HG03378 (cell line): ENCODE results near the gene WNT3A.

Experiments
- ATAC-seq: cut with Tn5 transposase; IDR thresholded peaks from one replicate; pipeline ENCODE4 v1.9.1; 2021; ENCODE audit warnings: mild to moderate bottlenecking, moderate library complexity; ENCODE audit not compliant: unreplicated experiment

Gene WNT3A

DNA sequence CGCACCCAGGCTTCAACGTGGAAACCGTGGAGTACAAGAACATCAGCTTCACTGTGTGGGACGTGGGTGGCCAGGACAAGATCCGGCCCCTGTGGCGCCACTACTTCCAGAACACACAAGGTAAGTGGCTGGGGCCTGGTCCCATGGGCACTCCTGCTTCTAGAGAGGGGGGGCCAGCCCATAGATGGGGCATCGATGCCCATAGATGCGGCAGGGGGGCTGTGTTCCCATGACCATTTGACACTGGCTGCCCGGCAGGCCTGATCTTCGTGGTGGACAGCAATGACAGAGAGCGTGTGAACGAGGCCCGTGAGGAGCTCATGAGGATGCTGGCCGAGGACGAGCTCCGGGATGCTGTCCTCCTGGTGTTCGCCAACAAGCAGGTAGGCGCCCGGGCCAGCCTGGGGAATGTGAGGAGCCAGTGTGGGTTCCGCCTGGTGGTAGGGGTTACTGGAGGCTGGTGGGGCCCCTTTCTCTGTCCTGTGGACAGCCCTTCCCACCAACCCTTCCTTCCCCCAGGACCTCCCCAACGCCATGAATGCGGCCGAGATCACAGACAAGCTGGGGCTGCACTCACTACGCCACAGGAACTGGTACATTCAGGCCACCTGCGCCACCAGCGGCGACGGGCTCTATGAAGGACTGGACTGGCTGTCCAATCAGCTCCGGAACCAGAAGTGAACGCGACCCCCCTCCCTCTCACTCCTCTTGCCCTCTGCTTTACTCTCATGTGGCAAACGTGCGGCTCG is 90.7 kb downstream of the WNT3A start:
- ATAC-seq = no peak

DNA sequence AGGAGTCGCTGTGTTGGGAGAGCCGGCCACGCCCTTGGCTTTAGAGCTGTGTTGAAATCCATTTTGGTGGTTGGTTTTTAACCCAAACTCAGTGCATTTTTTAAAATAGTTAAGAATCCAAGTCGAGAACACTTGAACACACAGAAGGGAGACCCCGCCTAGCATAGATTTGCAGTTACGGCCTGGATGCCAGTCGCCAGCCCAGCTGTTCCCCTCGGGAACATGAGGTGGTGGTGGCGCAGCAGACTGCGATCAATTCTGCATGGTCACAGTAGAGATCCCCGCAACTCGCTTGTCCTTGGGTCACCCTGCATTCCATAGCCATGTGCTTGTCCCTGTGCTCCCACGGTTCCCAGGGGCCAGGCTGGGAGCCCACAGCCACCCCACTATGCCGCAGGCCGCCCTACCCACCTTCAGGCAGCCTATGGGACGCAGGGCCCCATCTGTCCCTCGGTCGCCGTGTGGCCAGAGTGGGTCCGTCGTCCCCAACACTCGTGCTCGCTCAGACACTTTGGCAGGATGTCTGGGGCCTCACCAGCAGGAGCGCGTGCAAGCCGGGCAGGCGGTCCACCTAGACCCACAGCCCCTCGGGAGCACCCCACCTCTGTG is 91.6 kb downstream of the WNT3A start:
- ATAC-seq = no peak

DNA sequence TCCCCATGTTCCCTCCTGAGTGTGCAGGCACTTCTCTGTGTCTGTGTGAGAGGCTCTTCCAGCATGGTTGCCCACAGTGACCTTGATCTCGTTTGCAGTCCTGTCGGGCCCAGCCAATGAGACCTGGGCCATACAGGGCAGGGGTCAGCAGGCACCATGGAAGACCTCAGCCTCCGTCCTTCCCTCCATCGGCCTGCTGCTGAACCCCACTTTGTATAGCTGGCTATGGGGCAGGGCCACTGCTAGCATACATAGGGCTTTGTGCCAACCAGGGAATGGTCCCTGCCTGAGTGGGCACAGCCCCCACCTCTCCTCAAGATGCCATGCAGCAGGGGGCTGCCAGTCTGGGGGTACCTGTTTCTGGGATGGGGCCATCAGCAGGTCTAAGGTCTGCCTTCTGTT is 92.5 kb downstream of the WNT3A start:
- ATAC-seq = no peak

DNA sequence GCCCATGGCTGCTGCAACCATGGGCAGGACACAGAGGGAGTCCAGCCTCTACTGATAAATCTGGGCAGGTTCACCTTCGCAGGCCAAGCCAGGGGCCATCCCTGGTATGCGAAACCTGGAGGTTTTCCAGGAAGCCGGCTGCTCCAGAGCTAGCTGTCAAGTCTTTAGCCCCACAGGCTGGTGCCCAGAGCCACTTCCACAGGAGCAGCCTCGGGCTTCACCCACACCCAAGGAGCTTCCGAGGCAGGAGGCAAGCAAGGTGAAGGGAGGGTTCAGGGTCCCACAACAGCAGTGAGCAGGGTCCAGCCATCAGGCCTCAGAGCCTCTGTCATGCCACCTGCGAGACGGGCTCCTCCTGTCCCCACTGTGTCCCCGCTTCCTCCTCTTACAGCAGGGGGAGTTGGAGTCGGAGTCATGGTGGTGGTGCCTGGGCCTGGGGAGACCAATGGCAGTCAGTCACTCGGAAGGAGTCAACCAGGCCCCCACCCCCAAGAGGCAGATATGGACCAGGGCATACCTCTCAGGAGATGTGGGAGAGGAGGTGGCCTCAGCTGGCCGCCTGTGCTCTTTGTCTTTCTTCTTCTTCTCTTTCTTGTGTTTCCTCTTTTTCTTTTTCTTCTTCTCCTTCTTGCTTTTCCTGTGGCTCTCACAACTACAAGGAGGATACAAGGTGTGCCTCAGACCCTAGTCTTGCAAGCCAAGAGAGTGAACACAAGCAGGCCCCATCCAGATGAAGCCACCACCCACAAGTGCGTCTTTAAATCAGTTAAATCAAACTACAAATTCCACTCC is 94.2 kb downstream of the WNT3A start:
- ATAC-seq = no peak

DNA sequence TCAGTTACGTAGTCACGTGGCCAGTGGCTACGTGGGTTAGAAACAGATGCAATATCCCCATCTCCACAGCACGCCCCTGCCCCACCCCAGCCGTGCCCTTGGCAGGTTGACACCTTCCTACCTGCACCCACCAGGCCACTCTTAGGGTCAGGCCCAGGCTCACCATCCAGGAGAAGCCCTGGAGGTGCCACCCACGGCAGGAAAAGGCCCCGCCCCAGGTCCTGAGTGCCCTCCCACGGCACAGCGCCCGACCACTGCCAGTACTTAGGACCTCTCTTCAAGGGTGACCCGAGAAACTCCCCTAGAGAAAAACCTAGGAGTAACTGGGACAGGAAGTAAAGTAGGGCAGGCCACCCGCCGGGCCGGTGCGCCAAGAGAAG is 94.8 kb downstream of the WNT3A start:
- ATAC-seq = no peak

DNA sequence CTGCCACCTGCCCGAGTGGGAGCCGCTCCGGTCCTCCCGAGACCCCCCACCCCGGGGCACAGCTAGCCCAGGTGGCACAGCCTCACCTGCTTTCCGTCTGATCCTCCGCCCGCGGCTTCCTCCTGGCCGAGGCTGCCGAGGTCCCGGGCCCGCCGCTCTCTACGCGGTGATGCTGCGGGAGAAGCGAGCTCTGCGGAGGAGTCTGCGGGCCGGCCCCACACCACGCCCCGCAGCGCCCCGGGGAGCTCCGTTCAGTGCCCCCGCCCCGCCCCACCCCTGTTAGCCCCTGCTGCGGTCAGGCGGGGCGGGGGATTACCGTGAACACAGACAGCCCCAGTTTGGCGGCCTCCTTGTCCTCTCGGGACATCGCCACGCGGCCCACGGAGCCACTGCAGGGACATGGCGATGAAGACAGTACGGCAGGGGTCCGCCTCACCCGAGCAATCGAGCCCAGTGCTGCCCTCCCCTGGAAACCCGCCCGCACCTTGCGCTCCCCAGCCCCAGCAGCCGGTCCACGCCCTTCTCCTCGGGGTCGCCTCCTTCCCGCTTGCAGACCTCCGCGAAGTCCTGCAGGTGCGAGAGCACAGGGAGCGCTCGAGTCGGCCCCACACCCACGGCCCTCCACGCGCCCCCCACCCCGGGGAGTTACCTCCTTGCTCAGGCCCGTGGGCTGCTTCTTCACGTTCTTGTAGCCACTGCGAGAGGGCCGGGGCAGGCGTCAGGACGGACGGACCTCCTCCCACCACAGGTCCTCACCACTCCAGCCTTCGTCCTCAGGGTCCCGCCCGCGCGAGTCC is 95.4 kb downstream of the WNT3A start:
- ATAC-seq = peak; percentile 10

DNA sequence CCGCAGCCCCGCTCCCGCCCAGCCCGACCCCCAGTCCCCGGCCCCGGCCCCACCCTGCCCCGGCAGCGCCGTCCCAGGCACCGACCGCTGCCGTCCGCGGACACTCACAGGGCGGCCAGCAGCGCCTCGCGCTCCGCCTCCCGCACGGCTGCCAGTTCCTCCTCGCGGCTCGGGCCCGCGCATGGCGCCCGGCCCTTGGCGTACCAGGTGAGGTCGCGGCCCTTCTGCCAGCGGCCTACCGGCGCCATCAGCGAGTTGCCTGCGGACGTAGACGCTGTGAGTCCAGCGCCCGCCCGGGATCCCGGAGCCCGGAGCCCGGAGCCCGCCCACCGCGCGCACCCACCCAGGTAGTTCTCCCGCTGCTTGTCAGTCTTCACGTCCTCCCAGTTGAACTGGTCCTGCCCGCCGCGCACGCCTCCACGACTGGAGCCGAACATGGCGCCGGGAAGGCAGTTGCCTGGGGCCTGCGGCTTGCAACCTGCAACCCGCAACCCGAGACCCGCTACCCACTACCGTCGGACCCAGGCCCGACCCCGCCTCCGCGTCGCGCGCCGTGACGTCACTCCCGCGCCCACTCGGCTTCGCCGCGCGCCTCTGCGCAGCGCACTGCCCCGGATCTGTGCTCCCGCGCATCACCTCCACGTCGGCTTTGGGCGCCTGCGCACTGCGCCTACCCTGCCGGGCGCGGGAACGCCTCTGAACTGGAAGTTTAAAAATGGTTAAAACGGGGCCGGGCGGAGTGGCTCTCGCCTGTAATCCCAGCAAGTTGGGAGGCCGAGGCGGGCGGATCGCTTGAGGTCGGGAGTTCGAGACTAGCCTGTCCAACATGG is 96.2 kb downstream of the WNT3A start, which contains the start of gene C1orf35:
Gene C1orf35, minus strand, starts transcription at position 535 of the 830 bp plus-strand sequence. Its CDS starts 98 bp downstream, at position 437.
- peak; percentile 42 for ATAC-seq

DNA sequence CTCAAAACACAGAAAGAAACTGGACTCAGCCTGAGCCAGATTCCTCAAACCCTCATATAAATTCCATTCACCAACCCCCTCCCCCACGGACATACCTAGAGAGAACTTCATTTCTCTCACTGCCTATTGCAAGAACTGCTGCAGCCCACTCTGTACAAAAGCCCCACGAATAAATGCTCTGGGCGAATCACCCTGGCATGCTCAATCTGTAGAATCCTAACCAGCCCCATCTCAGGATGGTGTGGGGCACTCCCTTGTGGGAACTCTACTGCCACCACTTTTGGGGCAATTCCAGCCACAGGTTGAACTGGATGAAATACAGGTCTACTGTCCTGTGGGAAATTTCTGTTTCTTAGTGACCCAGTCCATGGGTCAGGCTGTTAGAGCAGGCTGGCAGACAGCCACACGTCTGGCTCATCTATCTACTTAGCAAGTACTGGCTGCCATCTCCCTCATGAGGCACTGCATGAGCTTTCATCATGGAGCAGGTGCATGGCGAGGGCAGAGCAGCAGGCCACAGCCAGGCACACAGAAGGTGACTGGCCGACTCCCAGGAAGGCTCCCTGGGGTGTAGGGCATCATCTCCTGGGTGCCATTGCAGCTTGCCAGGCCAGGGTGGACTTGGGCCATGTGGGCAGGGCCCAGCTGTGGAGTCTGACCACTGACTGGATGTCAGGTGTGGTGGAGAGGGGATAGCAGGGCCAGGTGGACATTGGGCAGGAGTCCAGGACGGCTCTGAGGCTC is 97.9 kb downstream of the WNT3A start:
- ATAC-seq = no peak

DNA sequence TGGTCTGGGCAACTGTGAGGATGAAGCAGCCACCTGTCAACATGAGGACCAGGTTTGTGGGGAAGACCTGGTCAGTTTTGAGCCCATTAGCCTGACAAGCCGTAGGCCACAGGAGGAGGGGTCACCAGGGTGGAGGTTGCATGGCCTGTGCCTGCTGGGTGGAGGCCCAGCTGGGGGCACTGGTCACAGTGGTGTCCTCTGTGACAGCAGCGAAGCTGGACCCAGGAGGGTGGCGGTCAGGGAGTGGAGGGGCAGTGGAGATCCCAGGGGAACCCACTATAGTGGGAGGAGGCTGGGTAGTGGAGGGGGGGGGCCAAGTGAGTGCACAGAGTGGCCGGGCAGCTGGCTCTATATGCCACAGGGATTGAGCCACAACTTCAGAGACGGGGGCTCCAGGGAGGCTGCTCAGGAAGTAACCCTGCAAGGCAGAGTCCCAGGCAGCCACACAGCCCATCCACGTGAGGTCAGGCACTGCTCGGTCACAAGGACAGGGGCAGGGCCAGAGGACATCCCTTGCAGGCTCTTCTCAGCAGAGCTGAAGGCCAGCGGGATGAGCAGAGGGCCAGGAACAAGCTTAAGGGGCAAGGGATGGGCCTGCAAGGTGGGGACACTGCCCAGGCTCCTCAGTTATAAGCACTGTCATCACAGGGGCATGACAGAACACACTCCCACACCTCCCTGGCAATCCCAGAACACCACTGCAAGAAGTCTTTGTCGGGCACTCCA is 98.6 kb downstream of the WNT3A start:
- no peak for ATAC-seq

DNA sequence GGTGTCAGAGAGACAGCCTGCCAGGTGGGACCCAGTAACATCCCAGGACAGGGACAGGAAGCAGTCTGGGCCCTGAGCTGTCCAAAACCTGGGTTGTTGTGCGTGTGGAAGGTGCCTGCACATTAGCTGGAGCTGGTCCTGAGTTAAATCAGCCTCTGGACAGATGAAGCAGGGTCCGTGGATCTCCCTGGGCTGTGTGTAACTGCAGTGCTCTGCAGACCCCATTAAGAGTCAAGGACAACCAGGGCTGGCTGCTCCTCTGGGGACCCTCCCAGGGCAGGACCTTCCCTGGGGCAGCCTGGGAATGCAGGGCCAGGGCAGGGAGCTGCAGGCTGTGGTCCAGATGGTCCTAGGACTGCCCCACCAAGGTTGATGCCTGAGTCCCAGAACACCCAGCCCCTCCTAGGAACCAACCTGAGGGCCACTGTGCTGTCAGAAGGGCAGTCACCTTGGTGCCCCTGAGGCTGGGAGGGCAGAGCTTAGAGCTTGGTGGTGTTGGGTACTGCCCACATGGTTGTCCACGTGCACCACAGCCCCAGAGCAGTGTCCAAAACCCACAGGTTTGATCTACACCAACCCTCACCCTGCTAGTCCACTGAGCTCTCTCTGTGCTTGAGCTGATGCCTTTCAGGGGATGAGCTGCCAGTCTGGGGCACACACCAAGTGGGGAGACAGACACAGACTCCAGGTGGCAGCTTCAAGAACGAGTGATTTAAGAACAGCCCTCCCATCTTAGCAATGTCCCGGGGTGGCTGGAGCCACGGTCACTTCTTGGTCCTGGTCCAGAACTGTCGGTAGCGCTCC is 99.4 kb downstream of the WNT3A start:
- ATAC-seq = no peak

DNA sequence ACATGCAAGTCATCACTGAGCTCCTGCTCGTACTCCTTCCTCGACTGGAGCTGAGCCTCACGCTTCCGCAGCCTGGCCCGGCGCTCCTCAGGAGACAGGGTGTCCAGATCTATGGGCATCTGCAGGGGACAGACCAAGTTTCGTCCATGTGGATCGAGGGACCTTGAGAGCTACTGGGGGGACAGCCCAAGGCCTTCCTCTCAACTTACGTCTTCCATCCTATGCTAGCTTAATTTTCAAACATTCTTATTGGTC is 99.9 kb downstream of the WNT3A start:
- ATAC-seq = no peak

DNA sequence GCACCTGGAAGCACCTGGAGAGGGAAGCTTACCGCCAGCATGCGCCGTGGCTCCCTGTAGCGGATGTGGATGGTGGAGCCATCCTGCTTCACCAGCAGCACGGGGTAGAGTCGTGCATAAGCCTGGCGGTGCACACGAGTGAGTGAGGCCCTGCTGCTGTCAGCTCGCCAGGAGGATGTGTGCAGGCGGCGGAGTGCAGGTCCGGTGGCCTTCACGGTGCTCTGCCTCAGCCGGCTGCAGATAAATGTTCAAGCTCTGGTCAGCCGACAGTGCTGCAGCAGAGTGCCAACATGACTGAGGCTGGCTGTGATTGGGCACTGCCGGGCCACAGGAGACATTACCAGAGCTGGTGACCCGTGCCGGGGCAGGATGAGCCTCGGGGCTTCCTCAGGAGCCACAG is 100.8 kb downstream of the WNT3A start:
- ATAC-seq = no peak

DNA sequence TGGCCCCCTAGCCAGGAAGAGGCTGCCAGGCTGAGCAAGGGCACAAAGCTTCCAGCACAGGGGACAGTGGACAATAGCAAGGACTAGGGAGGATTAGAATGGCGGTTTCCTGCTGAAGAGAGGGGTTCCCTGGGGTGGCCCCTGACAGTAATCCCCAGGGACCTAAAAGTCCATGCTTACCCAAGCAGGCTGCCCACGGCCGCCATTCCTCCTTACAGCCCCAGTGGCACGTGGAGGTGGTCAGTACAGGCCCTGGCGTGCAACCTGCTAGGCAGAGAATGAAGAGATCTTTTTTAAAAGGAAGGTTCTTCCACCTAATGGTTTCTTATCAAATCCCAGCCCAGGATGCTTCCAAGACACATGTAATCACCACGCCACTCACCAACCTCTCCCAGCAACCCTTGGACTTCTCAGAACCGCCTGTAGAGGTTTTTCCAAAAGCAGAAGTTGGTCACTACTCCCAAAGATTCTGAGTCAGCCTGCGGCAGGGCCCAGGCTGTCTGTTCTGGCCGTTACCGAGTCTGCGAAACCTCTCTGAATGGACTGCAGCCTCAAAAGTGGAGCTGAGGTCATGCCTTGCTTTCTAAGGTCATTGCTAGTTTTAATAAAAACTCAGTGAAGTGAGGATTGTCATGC is 101.4 kb downstream of the WNT3A start:
- ATAC-seq = no peak

DNA sequence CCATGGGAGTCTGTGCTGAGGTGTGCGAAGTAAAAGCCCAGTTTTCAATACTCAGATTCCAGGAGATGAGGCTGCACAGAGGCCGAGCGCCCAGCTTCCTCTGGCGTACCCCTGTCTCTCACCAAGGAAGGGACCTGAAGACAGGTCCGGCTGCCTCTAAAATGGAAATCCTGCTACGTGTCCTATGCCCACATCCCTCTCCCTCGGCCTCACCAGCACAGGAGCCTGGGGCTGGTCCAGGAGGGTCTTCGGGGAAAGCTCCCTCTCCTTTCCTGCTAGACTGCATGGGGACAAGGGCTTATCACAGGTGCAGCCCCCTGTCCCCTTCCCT is 101.9 kb downstream of the WNT3A start:
- ATAC-seq = peak; percentile 5

DNA sequence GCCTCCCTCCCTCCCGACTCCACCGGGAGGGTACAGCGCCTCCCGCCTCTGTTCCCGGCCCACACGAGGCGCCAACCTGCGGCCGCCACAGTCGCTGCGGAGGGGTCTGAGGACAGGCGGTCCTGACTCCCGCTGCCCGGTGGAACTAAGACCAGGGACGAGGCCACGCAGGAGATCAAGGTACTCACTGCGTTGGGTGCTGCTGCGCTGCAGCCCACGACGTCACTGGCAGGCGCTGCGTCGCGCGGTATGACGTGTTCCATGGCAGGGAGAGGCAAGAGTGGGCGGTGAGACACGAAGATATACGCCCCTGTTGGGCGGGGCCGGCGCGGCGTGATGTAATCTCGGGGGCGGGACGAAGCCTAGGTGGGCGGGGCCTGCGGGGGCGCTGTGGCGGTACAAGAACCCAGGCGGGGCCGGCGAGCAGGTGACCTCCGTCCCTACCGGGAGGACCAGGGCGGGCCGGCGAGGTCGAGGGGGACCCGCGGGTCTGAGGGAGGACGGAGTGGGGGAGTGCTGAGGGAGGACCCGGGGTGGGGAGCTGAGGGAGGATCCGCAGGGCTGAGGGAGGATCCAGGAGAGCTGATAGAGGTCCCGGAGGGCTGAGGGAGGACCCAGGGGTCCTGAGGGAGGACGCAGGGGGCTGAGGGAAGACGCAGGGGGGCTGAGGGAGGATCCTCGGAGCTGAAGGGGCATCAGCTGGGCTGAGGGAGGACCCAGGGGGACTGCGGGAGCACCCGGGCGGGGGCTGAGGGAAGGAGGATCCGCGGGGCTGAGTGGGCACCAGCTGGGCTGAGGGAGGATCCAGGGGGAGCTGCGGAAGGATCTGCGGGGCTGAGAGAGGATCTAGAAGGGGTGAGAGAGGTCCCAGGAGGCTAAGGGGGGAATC is 102.5 kb downstream of the WNT3A start, which contains the start of gene MRPL55:
Gene MRPL55, minus strand, starts transcription at position 227 of the 889 bp plus-strand sequence. CDS start 1,039 bp downstream, outside the sequence.
- peak; percentile 85 for ATAC-seq

DNA sequence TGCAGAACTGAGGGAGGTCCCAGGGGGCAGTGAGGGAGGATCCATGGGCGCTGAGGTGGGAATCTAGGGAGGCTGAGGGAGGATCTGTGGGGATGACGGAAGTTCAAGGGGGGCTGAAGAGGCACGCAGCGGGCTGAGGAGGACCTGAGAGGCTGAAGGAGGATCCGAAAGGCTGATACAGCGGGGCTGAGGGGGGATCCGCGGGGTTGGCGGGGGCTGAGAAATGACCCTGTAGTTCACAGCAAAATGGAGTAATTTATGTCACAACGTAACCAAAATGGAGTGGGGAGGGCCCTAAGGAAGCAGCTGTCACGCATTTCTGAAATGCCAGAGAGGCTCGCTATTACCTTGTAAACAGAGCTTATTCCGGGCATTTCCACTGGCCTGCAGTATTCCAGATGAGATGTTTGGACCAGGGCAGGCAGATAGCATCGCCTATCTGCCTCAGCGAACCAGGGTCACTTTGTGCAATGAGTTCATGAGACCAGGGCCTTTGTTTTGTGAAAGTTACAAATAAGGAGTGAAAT is 103.2 kb downstream of the WNT3A start:
- ATAC-seq = no peak

DNA sequence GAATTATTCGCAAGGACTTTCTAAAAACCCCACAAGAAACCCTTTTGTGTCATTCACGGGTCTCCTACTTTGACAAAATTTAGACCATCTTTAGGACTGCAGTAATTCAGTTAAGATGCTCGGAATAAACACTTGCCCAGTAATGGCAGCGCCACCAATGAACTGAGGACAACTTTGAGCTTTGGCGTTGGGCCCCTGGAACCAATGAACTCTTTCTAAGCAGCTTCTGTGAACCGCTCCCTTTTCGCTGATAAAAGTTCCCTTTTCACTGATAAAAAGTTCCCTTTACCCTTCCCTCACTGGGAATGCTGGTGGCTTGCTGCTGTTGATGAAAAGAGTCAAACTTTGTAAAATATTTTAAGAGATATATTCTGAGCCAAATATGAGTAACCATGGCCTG is 103.8 kb downstream of the WNT3A start:
- no peak for ATAC-seq
